ENCODE results near the gene PPP1CC. TPM values are rescaled to one million over a fixed set of nuclear protein-coding genes. Genes with fewer than 3 reads are reported as not detected.

The PPP1CC gene
- total RNA-seq, 1 donor from 2014 or later, result 39.8 TPM

DNA sequence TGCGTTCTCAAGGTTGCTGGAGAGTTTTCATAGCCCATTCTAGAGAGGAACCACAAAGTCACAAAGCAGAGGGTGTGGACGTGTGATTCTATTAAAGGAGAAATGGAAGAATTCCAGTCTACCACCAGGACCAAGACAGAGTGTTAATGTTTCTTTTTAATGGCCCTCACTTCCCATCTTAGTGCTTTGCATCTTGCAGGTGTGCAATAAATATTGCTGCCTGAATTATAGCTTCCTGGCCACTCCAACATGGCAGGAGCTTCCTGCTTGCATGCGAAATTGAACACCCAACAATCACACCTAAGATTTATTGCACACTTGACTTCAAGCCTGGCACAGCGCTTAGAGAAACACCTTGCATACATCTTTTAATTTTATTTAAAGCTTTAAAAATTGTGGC, 22.4 kb upstream of the PPP1CC start:
- no peak for DNase-seq (ENCODE audit: low spot score in 2 of 2)
- intact Hi-C loops (cut with DNase I), result no loop called here

DNA sequence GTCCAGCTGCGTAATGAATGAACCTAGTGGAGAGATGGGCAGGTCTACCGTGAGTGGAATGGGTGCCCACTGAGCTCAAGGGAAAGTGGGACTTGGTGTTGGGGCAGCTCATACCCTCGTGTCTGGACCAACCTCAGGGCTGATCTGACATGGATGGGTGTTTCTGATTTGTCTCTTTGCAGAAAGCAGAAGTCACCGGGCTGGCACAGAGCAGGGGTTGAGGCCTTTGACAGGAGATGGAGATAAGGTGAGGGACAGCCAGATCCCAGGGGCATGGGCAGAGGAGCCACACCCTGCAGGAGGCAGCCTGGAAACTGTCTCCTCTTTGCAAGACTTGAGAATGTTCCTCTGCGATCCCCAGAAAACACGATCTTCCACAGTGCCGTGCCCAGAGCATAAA, 20.9 kb upstream of the PPP1CC start:
- Histone ChIP-seq H3K36me3 (no peaks in the 10 kb centered on the region), H3K9me3 (no peaks in the 10 kb centered on the region), H3K4me3 (no peak overlapping the region), H3K27me3 (no peaks in the 10 kb centered on the region), H3K27ac (no peak overlapping the region), H3K4me1 (no peaks in the 10 kb centered on the region)
- TF ChIP-seq, protein P1, sequence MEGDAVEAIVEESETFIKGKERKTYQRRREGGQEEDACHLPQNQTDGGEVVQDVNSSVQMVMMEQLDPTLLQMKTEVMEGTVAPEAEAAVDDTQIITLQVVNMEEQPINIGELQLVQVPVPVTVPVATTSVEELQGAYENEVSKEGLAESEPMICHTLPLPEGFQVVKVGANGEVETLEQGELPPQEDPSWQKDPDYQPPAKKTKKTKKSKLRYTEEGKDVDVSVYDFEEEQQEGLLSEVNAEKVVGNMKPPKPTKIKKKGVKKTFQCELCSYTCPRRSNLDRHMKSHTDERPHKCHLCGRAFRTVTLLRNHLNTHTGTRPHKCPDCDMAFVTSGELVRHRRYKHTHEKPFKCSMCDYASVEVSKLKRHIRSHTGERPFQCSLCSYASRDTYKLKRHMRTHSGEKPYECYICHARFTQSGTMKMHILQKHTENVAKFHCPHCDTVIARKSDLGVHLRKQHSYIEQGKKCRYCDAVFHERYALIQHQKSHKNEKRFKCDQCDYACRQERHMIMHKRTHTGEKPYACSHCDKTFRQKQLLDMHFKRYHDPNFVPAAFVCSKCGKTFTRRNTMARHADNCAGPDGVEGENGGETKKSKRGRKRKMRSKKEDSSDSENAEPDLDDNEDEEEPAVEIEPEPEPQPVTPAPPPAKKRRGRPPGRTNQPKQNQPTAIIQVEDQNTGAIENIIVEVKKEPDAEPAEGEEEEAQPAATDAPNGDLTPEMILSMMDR (IDR thresholded peaks at IDR 0.05), result no peak
- intact Hi-C loops (cut with DNase I), result no loop called here
- DNase-seq (ENCODE audit: low spot score in 2 of 2), result no peak

More for the DNA sequence above, 22.4 kb upstream of the PPP1CC start:
- Histone ChIP-seq H3K9me3 (no peaks in the 10 kb centered on the region), H3K27me3 (no peaks in the 10 kb centered on the region), H3K4me1 (no peaks in the 10 kb centered on the region), H3K4me3 (no peak overlapping the region), H3K27ac (no peak overlapping the region), H3K36me3 (no peaks in the 10 kb centered on the region)
- TF ChIP-seq, protein P1 (IDR thresholded peaks at IDR 0.05), result no peak

DNA sequence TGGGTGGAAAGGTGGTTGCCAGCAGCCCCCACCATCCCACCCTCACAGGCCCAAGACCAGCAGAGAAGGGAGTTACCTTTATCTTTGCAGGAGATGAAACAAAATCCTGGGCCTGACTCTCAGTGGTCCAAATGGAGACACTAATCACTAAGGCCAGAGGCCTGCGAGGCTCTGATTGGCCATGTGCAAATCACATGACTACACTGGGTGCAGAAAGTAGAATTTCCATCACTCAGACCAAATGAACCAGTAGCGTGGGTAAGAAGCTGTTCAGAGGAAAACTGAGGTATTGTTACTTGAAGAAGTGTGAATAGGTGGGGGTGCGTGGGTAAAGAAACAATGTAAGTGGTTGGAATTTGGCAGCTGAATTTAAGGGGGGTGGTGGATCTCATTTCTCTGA, 20.2 kb upstream of the PPP1CC start:
- Histone ChIP-seq H3K4me1 (no peaks in the 10 kb centered on the region), H3K27ac (no peak overlapping the region), H3K4me3 (no peak overlapping the region), H3K27me3 (no peaks in the 10 kb centered on the region), H3K36me3 (no peaks in the 10 kb centered on the region), H3K9me3 (no peaks in the 10 kb centered on the region)
- TF ChIP-seq, protein P1 (IDR thresholded peaks at IDR 0.05), result no peak
- intact Hi-C loops (cut with DNase I), result no loop called here
- DNase-seq (ENCODE audit: low spot score in 2 of 2), result no peak

DNA sequence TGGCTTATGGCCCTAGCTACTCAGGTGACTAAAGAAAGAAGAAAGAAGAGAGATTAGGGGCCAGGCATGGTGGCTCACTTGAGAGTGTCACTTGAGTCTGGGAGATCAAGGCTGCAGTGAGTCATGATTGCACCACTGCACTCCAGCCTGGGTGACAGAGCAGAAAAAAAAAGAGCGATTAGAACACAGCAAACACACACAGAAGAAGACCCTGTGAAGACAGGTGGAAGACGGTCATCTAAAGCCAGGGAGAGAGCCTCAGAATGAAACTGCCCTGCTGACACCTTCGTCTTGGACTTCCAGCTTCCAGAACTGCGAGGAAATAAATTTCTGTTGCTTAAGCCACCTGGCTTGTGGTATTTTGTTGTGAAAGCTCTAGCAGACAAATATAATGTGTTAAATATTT, 17.5 kb upstream of the PPP1CC start:
- Histone ChIP-seq H3K36me3 (no peaks in the 10 kb centered on the region), H3K27ac (no peak overlapping the region), H3K27me3 (no peaks in the 10 kb centered on the region), H3K4me3 (no peak overlapping the region), H3K4me1 (no peaks in the 10 kb centered on the region), H3K9me3 (no peaks in the 10 kb centered on the region)
- TF ChIP-seq, protein P1 (IDR thresholded peaks at IDR 0.05), result no peak
- no peak for DNase-seq (ENCODE audit: low spot score in 2 of 2)
- intact Hi-C loops (cut with DNase I), result no loop called here

DNA sequence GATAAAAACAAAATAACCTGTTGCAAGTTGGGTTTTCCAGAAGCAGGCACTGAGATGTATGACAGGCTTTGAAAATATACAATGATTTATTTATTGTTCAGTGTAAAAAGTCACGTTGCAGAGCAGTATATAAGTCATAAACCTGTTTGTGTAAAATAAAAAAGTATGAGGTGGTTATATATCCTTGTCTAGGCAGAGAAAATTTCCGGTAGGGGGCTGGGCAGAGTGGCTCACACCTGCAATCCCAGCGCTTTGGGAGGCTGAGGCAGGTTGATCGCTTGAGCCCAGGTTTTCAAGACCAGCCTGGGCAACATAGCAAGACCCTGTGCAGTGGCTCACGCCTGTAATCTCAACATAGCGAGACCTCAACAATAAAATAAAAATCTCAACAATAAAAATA, 16.2 kb upstream of the PPP1CC start:
- no peaks in the 10 kb centered on the region for H3K4me1 ChIP-seq
- no peak overlapping the region for H3K4me3 ChIP-seq
- no peaks in the 10 kb centered on the region for H3K9me3 ChIP-seq
- intact Hi-C loops (cut with DNase I), result no loop called here
- no peaks in the 10 kb centered on the region for H3K27me3 ChIP-seq
- TF ChIP-seq, protein P1 (IDR thresholded peaks at IDR 0.05), result no peak
- H3K27ac ChIP-seq, result no peak overlapping the region
- DNase-seq (ENCODE audit: low spot score in 2 of 2), result no peak
- H3K36me3 ChIP-seq, result no peaks in the 10 kb centered on the region

DNA sequence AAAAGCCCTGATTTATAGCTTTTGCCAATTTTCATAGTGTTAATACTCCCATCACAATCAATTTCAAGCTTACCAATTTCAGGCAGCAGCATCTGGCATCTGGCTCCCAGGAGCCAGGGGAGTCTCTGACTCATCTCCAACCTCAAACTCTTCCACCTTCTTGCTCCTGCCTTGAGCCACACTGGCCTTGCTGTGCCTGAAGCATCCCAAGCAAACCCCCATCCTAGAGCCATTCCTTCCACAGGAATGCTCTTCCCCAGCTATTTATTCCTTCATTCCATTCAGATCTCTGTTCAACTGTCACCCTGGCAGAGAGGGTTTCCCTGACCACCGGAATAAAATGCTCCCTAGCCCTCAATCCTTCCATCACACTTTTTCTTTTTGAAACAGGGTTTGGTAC, 13.9 kb upstream of the PPP1CC start:
- Histone ChIP-seq H3K4me1 (no peaks in the 10 kb centered on the region), H3K4me3 (no peak overlapping the region), H3K27ac (no peak overlapping the region), H3K9me3 (no peaks in the 10 kb centered on the region), H3K36me3 (no peaks in the 10 kb centered on the region), H3K27me3 (no peaks in the 10 kb centered on the region)
- no peak for DNase-seq (ENCODE audit: low spot score in 2 of 2)
- TF ChIP-seq, protein P1 (IDR thresholded peaks at IDR 0.05), result no peak
- intact Hi-C loops (cut with DNase I), result no loop called here
